Heart right ventricle (tissue), 16 donors: ENCODE data around the gene FOSB. TPM values are rescaled to one million over a fixed set of nuclear protein-coding genes. Genes with fewer than 3 reads are reported as not detected.

ENCODE experiments used
- ATAC-seq, 8 donors: fragments of 200-7000 bp; cut with Tn5 transposase; one replicate each; pipeline ENCODE4 v1.9.1; 2020; ENCODE audit warnings: mild to moderate bottlenecking in 8 of 8, moderate library complexity in 8 of 8, moderate number of reproducible peaks in 1 of 8
- DNase-seq, 2 donors: peaks; one replicate each; pipeline ENCODE4 v3.0.0-alpha.2; 2020
- H3K27ac ChIP-seq, 10 donors: fragments of 200-600 bp; sonication (generic) in 2 of 10; one replicate each; pipeline versions ENCODE4 v1.5.0 to v1.8.0; 2020 to 2022; ENCODE audit warnings: mild to moderate bottlenecking in 3 of 10
- H3K27me3 ChIP-seq, 7 donors: fragments of 200-600 bp; one replicate each; pipeline ENCODE4 v1.8.0; 2021 to 2022; ENCODE audit warnings: mild to moderate bottlenecking in 2 of 7
- H3K36me3 ChIP-seq, 9 donors: fragments of 200-600 bp; sonication (generic) in 1 of 9; one replicate each; pipeline versions ENCODE4 v1.5.0 to v1.8.0; 2020 to 2022; ENCODE audit warnings: mild to moderate bottlenecking in 2 of 9
- H3K4me1 ChIP-seq, 9 donors: fragments of 200-600 bp; sonication (generic) in 1 of 9; one replicate each; pipeline versions ENCODE4 v1.5.0 to v1.8.0; 2020 to 2022; ENCODE audit warnings: mild to moderate bottlenecking in 4 of 9
- H3K4me3 ChIP-seq, 10 donors: fragments of 200-600 bp; sonication (generic) in 2 of 10; one replicate each; pipeline versions ENCODE4 v1.5.0 to v1.8.0; 2020 to 2022; ENCODE audit warnings: mild to moderate bottlenecking in 7 of 10, moderate library complexity in 2 of 10
- H3K9me3 ChIP-seq, 11 donors: fragments of 200-600 bp in 10 of 11; sonication (generic) in 2 of 11; one replicate each; pipeline versions ENCODE4 v1.5.0 to v1.8.0; 2013 to 2022; ENCODE audit warnings: mild to moderate bottlenecking in 2 of 11, control low read depth in 1 of 11, moderate library complexity in 1 of 11
- CTCF ChIP-seq, 9 donors: fragments of 200-600 bp; sonication (generic) in 2 of 9; IDR thresholded peaks; one replicate each; pipeline versions ENCODE4 v1.5.0 to v1.8.0; 2021 to 2022; ENCODE audit warnings: antibody characterized with exemption in 9 of 9, mild to moderate bottlenecking in 5 of 9, moderate library complexity in 1 of 9
- WGBS, 2 donors: extraction: QIAGEN DNeasy Blood & Tissue Kit; methylation state at CpG; one replicate each; pipeline ENCODE4 v1.1.7; 2013; ENCODE audit warnings: inconsistent platforms in 1 of 2; 5-methylcytosine and 5-hydroxymethylcytosine counted together
- intact Hi-C, 10 donors: fragments of 100-400 bp; cut with DNase I; formaldehyde crosslinking; loops; one replicate each; pipeline versions ENCODE4 v1.11.1 to v1.14.2; 2022
- polyA plus RNA-seq, 2 donors: library from polyadenylated mRNA; stranded (reverse); fragments of 200-250 nt; gene quantifications; one replicate each; pipeline ENCODE4 v1.2.3, GENCODE V29; 2013
- total RNA-seq, 10 donors: library from RNA; stranded (reverse); fragmentation: NEBNext Ultra II Directional in 3 of 10; extraction: Animal tissue kit (Norgen Biotek cat#: 25700) in 3 of 10; gene quantifications; one replicate each; pipeline versions ENCODE4 v1.2.1 to v1.2.4, GENCODE V29; 2021 to 2023
- donor health status: Arrhythmogenic right ventricular cardiomyopathy.
- donor health status: ischemic (EF 13 %, LVEDD 7.1; RV severe dilation, severe dysfunction).
- donor health status: healthy with polysubstance abuse.
- donor health status: DM: no; HTN: yes; CAD: no.
- donor health status: DM: no; HTN: no; CAD: no.
- donor health status: ischemic (EF 25% LVEDD 6.9; RV normal size, moderate dysfunction).
- donor health status: ischemic (EF 25% LVEDD 5.7; RV mildly dilated, moderate dysfunction).
- donor health status: healthy.
- donor health status: DM: yes; HTN: yes; CAD: no.
- donor health status: Ischemic cardiomyopathy.
- donor health status: ischemic (EF 35%, LVEDD 5.7; RV mildly dilated, moderate dysfunction).
- donor health status: nonischemic (EF 11% LVEDD 7.7; RV severe dilation, severe dysfunction).
- donor health status: DM: yes; HTN: yes; CAD: no.
- donor health status: PGD.
- donor health status: ischemic (EF 29% LVEDD 5.4; RV normal size, mild dysfunction).
- donor health status: nonischemic (EF 23%, LVEDD 6.1; RV moderate dilation, normal function).

FOSB gene
- total and polyA plus RNA-seq, 12 donors, result 0.39 to 54.5 (median 4.8) TPM

GRCh38 chr19:45506989-45507871 is 39.4 kb downstream of the FOSB start, which contains the start of gene VASP:
Gene VASP, plus strand, starts transcription at chr19:45507479. Its CDS starts 293 bp downstream, at chr19:45507772.
- WGBS, 2 donors, result 0 to 1% methylated on average over 64 to 65 of the region's 65 CpGs
- ATAC-seq (peak; percentile 74 to 86 (median 84)), DNase-seq (peak; percentile 84 to 89)
- intact Hi-C loops, result loop anchor here in 2 of 10 donors (5.0 kb wide), 2 partner anchors 65 to 70 kb away; no protein-coding TSS in a partner anchor
- H3K27me3 ChIP-seq, result no peaks in the 10 kb centered on the region
- peak within 1 kb of the TSS; percentile 76 to 100 (median 97) for H3K4me3 ChIP-seq
- peak within 1 kb of the TSS; percentile 76 to 99 (median 97) for H3K27ac ChIP-seq
- no peak for TF ChIP-seq CTCF (IDR thresholded peaks at IDR 0.05)
- H3K9me3 ChIP-seq, result no peaks in the 10 kb centered on the region
- peaks cover 0 to 15% (median 0%) of the 10 kb centered on the region in 9 donors for H3K36me3 ChIP-seq
- peaks cover 0 to 51% (median 28%) of the 10 kb centered on the region in 9 donors for H3K4me1 ChIP-seq

- ATAC-seq, result no peak
- 0% methylated on average over 22 of the region's 22 CpGs for WGBS, 2 donors
- Histone ChIP-seq H3K36me3 (peaks cover 0 to 15% (median 0%) of the 10 kb centered on the region in 9 donors), H3K9me3 (no peaks in the 10 kb centered on the region), H3K4me1 (peaks cover 0 to 51% (median 34%) of the 10 kb centered on the region in 9 donors), H3K4me3 (peak overlapping the region; percentile 76 to 100 (median 97)), H3K27me3 (no peaks in the 10 kb centered on the region), H3K27ac (peak overlapping the region; percentile 76 to 99 (median 97))
- DNase-seq, result no peak
- TF ChIP-seq CTCF (IDR thresholded peaks at IDR 0.05), result no peak
- intact Hi-C loops, result loop anchor here in 2 of 10 donors (5.0 kb wide), 2 partner anchors 64 to 69 kb away; no protein-coding TSS in a partner anchor
These were observed 40.1 kb downstream of the FOSB start for GRCh38 chr19:45507872-45508416.

DNA sequence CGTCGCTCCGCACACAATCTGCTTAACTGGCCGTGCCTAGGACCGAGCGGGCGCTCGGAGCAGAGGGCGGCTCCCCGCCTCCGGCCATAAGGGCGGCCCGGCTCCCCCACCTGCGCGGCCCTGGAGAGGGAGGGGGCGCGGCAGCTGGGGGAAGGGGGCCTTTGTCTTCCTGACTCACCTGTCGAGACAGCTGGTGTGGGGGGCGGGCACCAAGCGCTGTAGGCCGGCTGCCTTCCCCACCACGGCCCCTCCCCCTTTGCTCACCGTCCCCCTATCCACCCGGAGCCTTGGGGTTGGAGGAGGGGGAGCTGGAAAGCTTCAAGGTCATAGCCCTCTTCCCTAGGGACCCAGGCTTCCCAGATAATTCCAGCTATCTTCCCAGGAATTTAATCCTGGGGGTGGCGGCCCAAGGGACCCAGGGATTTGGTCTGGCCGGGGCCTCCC is 40.6 kb downstream of the FOSB start:
- intact Hi-C loops, result loop anchor here in 2 of 10 donors (5.0 kb wide), 2 partner anchors 64 to 69 kb away; no protein-coding TSS in a partner anchor
- H3K4me3 ChIP-seq, result peak overlapping the region; percentile 76 to 100 (median 97)
- no peaks in the 10 kb centered on the region for H3K27me3 ChIP-seq
- no peaks in the 10 kb centered on the region for H3K9me3 ChIP-seq
- no peak for TF ChIP-seq CTCF (IDR thresholded peaks at IDR 0.05)
- peak overlapping the region; percentile 76 to 99 (median 97) for H3K27ac ChIP-seq
- peaks cover 0 to 54% (median 37%) of the 10 kb centered on the region in 9 donors for H3K4me1 ChIP-seq
- ATAC-seq (peak; percentile 3 to 32 (median 16)), DNase-seq (peak; percentile 52 to 66)
- H3K36me3 ChIP-seq, result peaks cover 0 to 15% (median 0%) of the 10 kb centered on the region in 9 donors
- 0 to 2% methylated on average over 24 to 26 of the region's 26 CpGs for WGBS, 2 donors
